HCT116 (cell line): ENCODE results near the gene FRY. TPM values are rescaled to one million over a fixed set of nuclear protein-coding genes. Genes with fewer than 3 reads are reported as not detected.

ENCODE experiments used
- ATAC-seq: fragments of 200-7000 bp; cut with Tn5 transposase; 2 replicates; pipeline ENCODE4 v1.9.1; 2020; ENCODE audit warnings: mild to moderate bottlenecking, moderate library complexity
- BruUV-seq: library from RNA; stranded (reverse); fragments of 400-500 nt; replicated peaks from 2 replicates; lab custom pipeline; 2021; lab: Mats Ljungman, UMichigan
- CTCF ChIA-PET: fragments of 300-600 bp; sonication (Branson Sonifier 250); formaldehyde crosslinking; loops from one replicate; lab custom pipeline; 2021; ENCODE audit warnings: antibody characterized with exemption; lab: Charles Lee
- POLR2A ChIA-PET: fragments of 300-600, 350-600 bp; sonication (Branson Sonifier 250); formaldehyde crosslinking; loops from one replicate; lab custom pipeline; 2021; ENCODE audit warnings: antibody characterized with exemption; lab: Charles Lee
- RAD21 ChIA-PET, 2 experiments: fragments of 300-600 bp; sonication (Branson Sonifier 250); formaldehyde crosslinking; loops; one replicate each; lab custom pipeline; 2023; ENCODE audit warnings: low total read pairs in 2 of 2; ENCODE audit not compliant: uncharacterized antibody in 2 of 2, unreplicated experiment in 2 of 2, low non-redundant PET in 1 of 2; lab: Charles Lee
- DNase-seq: peaks from one replicate; pipeline ENCODE4 v3.0.0-alpha.2; 2010; ENCODE audit warnings: low read depth, low spot score
- H2AFZ ChIP-seq: fragments of 200-600 bp; shearing (Covaris generic), sonication (generic); 2 replicates; pipeline ENCODE4 v1.6.1; 2017; ENCODE audit warnings: low read depth, mixed run types, mixed read lengths, antibody characterized with exemption, low read length; ENCODE audit not compliant: poor library complexity, severe bottlenecking
- H3K27ac ChIP-seq: 2 replicates; pipeline ENCODE4 v1.5.1; 2012; ENCODE audit warnings: low read depth, low read length
- H3K27me3 ChIP-seq: fragments of 200-600 bp; sonication (generic); 2 replicates; pipeline ENCODE4 v1.6.1; 2016; ENCODE audit warnings: mixed run types, low read length, mixed read lengths; ENCODE audit not compliant: insufficient read depth
- H3K36me3 ChIP-seq, 2 experiments: fragments of 200-500 bp in 1 of 2; fragments of 200-600 bp in 1 of 2; sonication (Bioruptor generic) in 1 of 2; sonication (generic) in 1 of 2; 2 replicates each; pipeline versions ENCODE4 v1.5.1 to v1.6.1; 2014 to 2016; ENCODE audit warnings: low read length in 2 of 2, inconsistent platforms in 1 of 2, mixed read lengths in 1 of 2, mixed run types in 1 of 2; ENCODE audit not compliant: insufficient read depth in 2 of 2, control insufficient read depth in 1 of 2
- H3K4me1 ChIP-seq, 2 experiments: fragments of 200-600 bp in 1 of 2; sonication (generic) in 1 of 2; 2 replicates each; pipeline versions ENCODE4 v1.5.1 to v1.6.1; 2012 to 2017; ENCODE audit warnings: low read length in 2 of 2, inconsistent platforms in 1 of 2, mild to moderate bottlenecking in 1 of 2, mixed read lengths in 1 of 2, mixed run types in 1 of 2, moderate library complexity in 1 of 2; ENCODE audit not compliant: insufficient read depth in 2 of 2, control insufficient read depth in 1 of 2
- H3K4me2 ChIP-seq: fragments of 200-600 bp; sonication (generic); 2 replicates; pipeline ENCODE4 v1.6.1; 2017; ENCODE audit warnings: mixed run types, low read length, mixed read lengths
- H3K4me3 ChIP-seq, 2 experiments: fragments of 200-600 bp in 1 of 2; sonication (generic) in 1 of 2; replicated peaks in 1 of 2; 2 replicates each; pipeline ENCODE4 v1.5.1; 2011 to 2016; ENCODE audit warnings: low read length in 2 of 2, control low read depth in 1 of 2, low read depth in 1 of 2, mild to moderate bottlenecking in 1 of 2, mixed read lengths in 1 of 2, mixed run types in 1 of 2
- H3K79me2 ChIP-seq: fragments of 200-600 bp; sonication (generic); 2 replicates; pipeline ENCODE4 v1.6.1; 2017; ENCODE audit warnings: mild to moderate bottlenecking, mixed run types, low read length, moderate library complexity, mixed read lengths; ENCODE audit not compliant: insufficient read depth
- H3K9ac ChIP-seq: fragments of 200-600 bp; sonication (generic); 2 replicates; pipeline ENCODE4 v1.6.1; 2016; ENCODE audit warnings: low read length, mixed read lengths
- H3K9me2 ChIP-seq: fragments of 200-600 bp; sonication (generic), shearing (Covaris generic); 2 replicates; pipeline ENCODE4 v1.6.1; 2017; ENCODE audit warnings: mixed run types, mild to moderate bottlenecking, moderate library complexity; ENCODE audit not compliant: insufficient read depth
- H3K9me3 ChIP-seq, 2 experiments: fragments of 200-500 bp in 1 of 2; fragments of 200-600 bp in 1 of 2; sonication (Bioruptor generic) in 1 of 2; sonication (generic) in 1 of 2; 2 replicates each; pipeline ENCODE4 v1.6.1; 2014 to 2017; ENCODE audit warnings: low read length in 2 of 2, mixed read lengths in 2 of 2, inconsistent platforms in 1 of 2, low read depth in 1 of 2, mild to moderate bottlenecking in 1 of 2, mixed run types in 1 of 2, moderate library complexity in 1 of 2; ENCODE audit not compliant: control insufficient read depth in 1 of 2, insufficient read depth in 1 of 2
- H4K20me1 ChIP-seq: fragments of 200-600 bp; sonication (generic), shearing (Covaris generic); 2 replicates; pipeline ENCODE4 v1.6.1; 2017; ENCODE audit warnings: mixed run types, mild to moderate bottlenecking, moderate library complexity; ENCODE audit not compliant: insufficient read depth
- ATF3 ChIP-seq: IDR thresholded peaks from 2 replicates; pipeline ENCODE4 v1.6.1; 2012
- CBX3 ChIP-seq: IDR thresholded peaks from 2 replicates; pipeline ENCODE4 v1.6.1; 2012; ENCODE audit warnings: low read depth
- CTCF ChIP-seq, 3 experiments: fragments of 200-600 bp in 1 of 3; sonication (generic) in 1 of 3; IDR thresholded peaks in 2 of 3; conservative IDR thresholded peaks in 1 of 3; 2 replicates each; pipeline ENCODE4 v1.5.1; 2012 to 2017; ENCODE audit warnings: low read depth in 2 of 3, low read length in 2 of 3, antibody characterized with exemption in 1 of 3, borderline replicate concordance in 1 of 3, control low read depth in 1 of 3, mild to moderate bottlenecking in 1 of 3, mixed read lengths in 1 of 3, mixed run types in 1 of 3, moderate library complexity in 1 of 3; ENCODE audit not compliant: insufficient read depth in 1 of 3
- ELF1 ChIP-seq: IDR thresholded peaks from 2 replicates; pipeline ENCODE4 v1.6.1; 2012; ENCODE audit warnings: low read depth, borderline replicate concordance
- EZH2 ChIP-seq: fragments of 200-600 bp; sonication (generic); IDR thresholded peaks from 2 replicates; pipeline ENCODE4 v1.6.1; 2017; ENCODE audit warnings: antibody characterized with exemption, mixed run types
- FOSL1 ChIP-seq: IDR thresholded peaks from 2 replicates; pipeline ENCODE4 v1.6.1; 2012; ENCODE audit warnings: low read depth
- JUND ChIP-seq: IDR thresholded peaks from 2 replicates; pipeline ENCODE4 v1.6.1; 2012
- MAX ChIP-seq: IDR thresholded peaks from 2 replicates; pipeline ENCODE4 v1.6.1; 2012
- POLR2A ChIP-seq: IDR thresholded peaks from 2 replicates; pipeline ENCODE4 v1.7.0; 2011; ENCODE audit warnings: borderline replicate concordance; ENCODE audit not compliant: insufficient read depth, insufficient read length; ENCODE audit errors: extremely low read depth
- POLR2AphosphoS5 ChIP-seq: IDR thresholded peaks from 2 replicates; pipeline ENCODE4 v1.6.1; 2011; ENCODE audit warnings: mild to moderate bottlenecking, low read depth, low read length, moderate library complexity
- SIN3A ChIP-seq: IDR thresholded peaks from 2 replicates; pipeline ENCODE4 v1.6.1; 2012; ENCODE audit warnings: low read depth
- SP1 ChIP-seq: IDR thresholded peaks from 2 replicates; pipeline ENCODE4 v1.6.1; 2012; ENCODE audit warnings: low read depth
- YY1 ChIP-seq: IDR thresholded peaks from 2 replicates; pipeline ENCODE4 v1.6.1; 2011; ENCODE audit warnings: low read length, low read depth, moderate library complexity, mild to moderate bottlenecking; ENCODE audit not compliant: insufficient replicate concordance; ENCODE audit errors: extremely low read depth
- ZBTB33 ChIP-seq: IDR thresholded peaks from 2 replicates; pipeline ENCODE4 v1.6.1; 2011; ENCODE audit warnings: mild to moderate bottlenecking, low read length, moderate library complexity; ENCODE audit not compliant: insufficient replicate concordance; ENCODE audit errors: extremely low read depth
- ZFX ChIP-seq: fragments of 450-650 bp; IDR thresholded peaks from 2 replicates; pipeline ENCODE4 v1.6.1; 2017
- intact Hi-C: fragments of 100-400 bp; cut with micrococcal nuclease; formaldehyde crosslinking; loops from 2 replicates; pipeline ENCODE4 v1.10.0; 2022
- total RNA-seq: library from RNA; stranded (reverse); gene quantifications from one replicate; pipeline ENCODE4 v1.2.1, GENCODE V29; 2021; ENCODE audit not compliant: unreplicated experiment

FRY gene
- total RNA-seq, 1 experiment from 2014 or later: 1.4 TPM

GRCh38 chr13:31997641-31998040, 33.9 kb upstream of the FRY start (continued):
- TF ChIP-seq ATF3 (no peak), POLR2A (no peak), ZFX (no peak), SP1 (no peak), ZBTB33 (no peak)

GRCh38 chr13:31998131-31998530, 33.4 kb upstream of the FRY start:
- no peak overlapping the region for H3K4me3 ChIP-seq
- ChIA-PET CTCF (interaction anchor here (1.0 to 1.3 kb wide), 2 partner anchors 21 to 167 kb away, joined by 3 to 4 read pairs; no protein-coding TSS in a partner anchor), RAD21 (no interaction called here), POLR2A (no interaction called here)
- no peaks in the 10 kb centered on the region for H3K4me1 ChIP-seq
- no peaks in the 10 kb centered on the region for H3K27me3 ChIP-seq
- H3K27ac ChIP-seq: no peak overlapping the region
- H3K9me3 ChIP-seq: no peaks in the 10 kb centered on the region
- no peak overlapping the region for H3K9ac ChIP-seq
- BruUV-seq: no TSS peak
- H3K36me3 ChIP-seq: no peaks in the 10 kb centered on the region
- no peak for DNase-seq
- H2AFZ ChIP-seq: no peak overlapping the region
- TF ChIP-seq POLR2A: no peak
- TF ChIP-seq SIN3A: no peak
- TF ChIP-seq FOSL1: no peak
- TF ChIP-seq POLR2AphosphoS5: no peak
- TF ChIP-seq YY1: no peak
- no peak for TF ChIP-seq EZH2
- no peak for TF ChIP-seq JUND
- TF ChIP-seq CTCF (IDR thresholded peaks at IDR 0.05 in 2 of 3, conservative IDR thresholded peaks at IDR 0.05 in 1 of 3; ENCODE audit: borderline replicate concordance in 1 of 3, insufficient read depth in 1 of 3, low read depth in 2 of 3, low read length in 2 of 3): no peak
- TF ChIP-seq ZBTB33: no peak
- no peak for TF ChIP-seq MAX
- TF ChIP-seq SP1: no peak
- TF ChIP-seq CBX3: no peak
- no peak for TF ChIP-seq ZFX
- TF ChIP-seq ELF1: no peak
- H3K4me2 ChIP-seq: no peak overlapping the region
- ATAC-seq: no peak
- no peaks in the 10 kb centered on the region for H3K79me2 ChIP-seq
- intact Hi-C loops: no loop called here
- no peaks in the 10 kb centered on the region for H4K20me1 ChIP-seq
- no peaks in the 10 kb centered on the region for H3K9me2 ChIP-seq
